Measurements from ENCODE around the gene DSCAM.

Gene DSCAM

DNA sequence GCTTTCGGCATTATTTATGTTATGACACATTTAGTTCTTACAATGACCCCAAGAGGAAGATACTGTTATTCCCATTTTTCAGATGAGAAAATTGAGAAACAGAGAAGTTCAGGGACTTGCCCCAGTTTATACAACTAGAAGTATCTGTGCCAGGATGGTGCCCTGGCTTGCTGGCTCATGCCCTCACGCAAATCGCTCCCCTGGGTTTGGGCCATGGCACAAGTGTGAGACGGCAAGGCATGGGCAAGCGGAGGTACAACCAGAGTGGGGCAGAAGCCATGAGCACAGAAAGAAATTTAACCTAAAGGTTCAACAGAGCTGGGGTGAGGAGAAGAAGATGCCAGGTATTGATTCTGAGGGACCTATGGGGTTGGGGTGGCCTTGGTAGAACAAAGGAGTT is 469.8 kb downstream of the DSCAM start:
- Histone ChIP-seq H3K27me3 (no peaks in the 10 kb centered on the region), H3K4me3 (no peak overlapping the region), H4K20me1 (no peaks in the 10 kb centered on the region), H3K4me1 (no peaks in the 10 kb centered on the region), H3K9me3 (no peaks in the 10 kb centered on the region), H3K36me3 (no peaks in the 10 kb centered on the region), H3K9ac (no peak overlapping the region), H3K4me2 (no peak overlapping the region), H3K27ac (no peak overlapping the region)
- TF ChIP-seq Cebpa-rat (IDR thresholded peaks at IDR 0.05), result no peak

DNA sequence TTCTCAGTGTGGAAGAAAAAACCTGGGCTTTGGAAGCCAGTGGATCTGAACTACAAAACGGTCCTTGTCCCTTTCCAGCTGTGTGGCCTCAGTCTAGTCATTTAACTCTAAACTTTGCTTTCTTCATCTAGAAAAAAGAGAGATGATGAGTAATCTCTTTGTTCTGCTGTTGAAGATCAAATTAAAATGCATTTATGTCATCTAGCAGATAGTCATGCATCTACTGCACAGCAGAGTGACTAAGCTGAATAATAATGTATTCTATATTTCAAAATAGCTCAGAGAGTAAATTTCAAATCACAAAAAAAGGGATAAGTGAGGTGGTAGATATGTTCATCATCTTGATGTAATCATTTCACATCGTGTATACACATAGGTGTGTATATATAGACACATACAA is 473.2 kb downstream of the DSCAM start:
- no peak overlapping the region for H3K27ac ChIP-seq
- H3K27me3 ChIP-seq, result no peaks in the 10 kb centered on the region
- H4K20me1 ChIP-seq, result no peaks in the 10 kb centered on the region
- no peak overlapping the region for H3K4me3 ChIP-seq
- no peaks in the 10 kb centered on the region for H3K36me3 ChIP-seq
- no peak overlapping the region for H3K9ac ChIP-seq
- TF ChIP-seq Cebpa-rat (IDR thresholded peaks at IDR 0.05), result no peak
- H3K4me2 ChIP-seq, result no peak overlapping the region
- H3K4me1 ChIP-seq, result no peaks in the 10 kb centered on the region
- H3K9me3 ChIP-seq, result no peaks in the 10 kb centered on the region

DNA sequence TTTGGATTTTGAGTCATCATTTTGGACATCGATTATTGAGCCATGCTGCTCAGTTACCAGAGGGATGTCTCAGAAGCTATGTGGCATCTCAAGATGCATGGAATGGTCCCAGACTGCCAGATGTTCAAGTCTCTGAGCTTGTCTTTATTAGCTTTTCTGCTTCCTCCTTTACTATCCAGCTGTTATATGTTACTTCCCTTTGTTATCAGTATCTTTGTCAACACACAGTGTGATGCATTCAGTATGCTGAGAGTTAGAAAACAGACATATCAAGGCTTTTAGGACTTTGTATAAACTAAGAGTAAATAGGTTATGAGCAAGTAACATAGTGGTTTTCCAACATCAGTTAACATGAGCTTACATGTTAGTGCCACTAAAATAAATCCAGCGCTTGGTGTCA is 474.5 kb downstream of the DSCAM start:
- TF ChIP-seq Cebpa-rat (IDR thresholded peaks at IDR 0.05), result no peak
- Histone ChIP-seq H3K4me3 (no peak overlapping the region), H3K27ac (no peak overlapping the region), H3K4me2 (no peak overlapping the region), H3K9me3 (no peaks in the 10 kb centered on the region), H3K36me3 (no peaks in the 10 kb centered on the region), H3K9ac (no peak overlapping the region), H4K20me1 (no peaks in the 10 kb centered on the region), H3K4me1 (no peaks in the 10 kb centered on the region), H3K27me3 (no peaks in the 10 kb centered on the region)

DNA sequence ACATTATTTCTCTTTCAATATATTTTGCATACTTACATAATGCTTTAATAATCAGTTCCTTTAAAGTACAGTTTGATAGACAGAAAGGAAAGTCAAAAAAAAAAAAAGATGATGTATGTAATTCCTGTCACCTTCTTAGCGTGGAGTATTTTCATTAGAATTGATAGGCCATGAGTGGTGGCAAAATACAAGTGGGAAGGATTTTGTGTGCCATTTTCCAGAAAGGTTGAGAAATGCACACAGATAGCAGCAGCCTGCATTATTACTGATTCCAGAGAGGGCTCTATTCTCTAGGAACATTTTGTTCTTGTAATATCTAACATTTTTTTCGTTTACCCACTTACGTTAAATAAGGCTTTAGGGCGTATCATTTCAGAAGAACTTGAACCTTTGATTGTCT is 475.6 kb downstream of the DSCAM start:
- no peaks in the 10 kb centered on the region for H3K36me3 ChIP-seq
- no peak overlapping the region for H3K4me3 ChIP-seq
- H3K27ac ChIP-seq, result no peak overlapping the region
- no peaks in the 10 kb centered on the region for H3K4me1 ChIP-seq
- no peak for TF ChIP-seq Cebpa-rat (IDR thresholded peaks at IDR 0.05)
- H3K4me2 ChIP-seq, result no peak overlapping the region
- no peak overlapping the region for H3K9ac ChIP-seq
- no peaks in the 10 kb centered on the region for H4K20me1 ChIP-seq
- no peaks in the 10 kb centered on the region for H3K27me3 ChIP-seq
- H3K9me3 ChIP-seq, result no peaks in the 10 kb centered on the region

DNA sequence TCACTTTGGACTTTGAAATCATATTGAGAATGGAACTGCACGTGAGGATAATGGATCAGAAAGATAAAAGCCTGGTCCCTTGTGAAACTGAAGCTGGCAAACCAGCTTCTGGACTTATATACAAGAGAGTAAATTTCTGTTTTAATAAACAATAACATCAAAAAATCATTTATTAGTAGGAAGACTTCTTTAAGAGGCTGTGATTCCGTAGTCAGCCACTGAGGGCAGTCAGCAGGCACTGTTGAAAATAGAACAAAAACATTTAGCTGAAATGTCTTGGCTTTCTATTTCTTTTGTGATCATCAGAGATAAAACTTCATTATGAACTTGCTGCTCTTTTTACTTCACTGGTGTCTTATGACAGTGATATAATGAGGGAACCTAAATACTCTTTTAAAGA is 490.3 kb downstream of the DSCAM start:
- H4K20me1 ChIP-seq, result no peaks in the 10 kb centered on the region
- H3K27ac ChIP-seq, result no peak overlapping the region
- no peaks in the 10 kb centered on the region for H3K4me1 ChIP-seq
- no peaks in the 10 kb centered on the region for H3K27me3 ChIP-seq
- no peaks in the 10 kb centered on the region for H3K9me3 ChIP-seq
- no peak overlapping the region for H3K4me3 ChIP-seq
- H3K9ac ChIP-seq, result no peak overlapping the region
- no peak overlapping the region for H3K4me2 ChIP-seq
- no peaks in the 10 kb centered on the region for H3K36me3 ChIP-seq
- TF ChIP-seq Cebpa-rat (IDR thresholded peaks at IDR 0.05), result no peak

DNA sequence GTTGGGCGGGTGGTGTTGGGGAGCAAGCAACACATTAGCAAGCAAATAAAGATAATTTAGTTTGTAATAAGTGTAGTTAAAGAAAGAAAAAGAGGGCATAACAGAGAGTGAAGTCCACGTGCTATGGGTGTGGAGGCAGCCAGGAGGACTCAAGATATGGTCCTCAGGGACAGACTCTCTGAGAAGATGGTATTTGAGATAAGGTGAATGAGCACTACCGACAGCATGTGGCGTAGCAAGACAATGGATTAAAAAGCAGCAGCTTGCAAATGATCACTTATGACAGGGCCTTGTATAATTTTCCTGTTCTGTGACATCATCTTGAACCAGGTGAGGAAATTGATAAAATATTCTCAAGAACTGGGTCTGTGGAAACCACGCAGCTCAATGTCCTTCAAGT is 491.9 kb downstream of the DSCAM start:
- Histone ChIP-seq H3K36me3 (no peaks in the 10 kb centered on the region), H3K9me3 (no peaks in the 10 kb centered on the region), H3K4me1 (no peaks in the 10 kb centered on the region), H3K4me2 (no peak overlapping the region), H3K27me3 (no peaks in the 10 kb centered on the region), H3K27ac (no peak overlapping the region), H4K20me1 (no peaks in the 10 kb centered on the region), H3K9ac (no peak overlapping the region), H3K4me3 (no peak overlapping the region)
- TF ChIP-seq Cebpa-rat (IDR thresholded peaks at IDR 0.05), result no peak

DNA sequence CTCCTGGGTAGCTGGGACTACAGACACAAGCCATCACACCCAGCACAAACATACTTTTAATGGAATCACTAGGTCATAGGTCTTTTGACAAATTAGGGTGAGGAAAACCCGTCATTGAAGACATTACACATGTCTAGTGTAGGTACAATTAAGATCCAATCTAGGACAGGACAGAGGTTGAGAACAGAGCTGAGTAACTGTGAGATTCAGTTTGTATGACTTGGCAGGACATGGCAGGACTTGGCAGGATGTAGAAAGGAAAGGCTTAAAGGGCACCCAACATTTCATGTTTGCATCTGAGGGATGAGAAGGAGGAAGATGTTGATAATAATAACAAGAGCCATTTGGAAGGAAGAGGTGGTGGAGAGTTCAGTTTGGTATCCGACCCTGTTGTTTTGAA is 496.0 kb downstream of the DSCAM start:
- Histone ChIP-seq H3K27me3 (no peaks in the 10 kb centered on the region), H3K36me3 (no peaks in the 10 kb centered on the region), H4K20me1 (no peaks in the 10 kb centered on the region), H3K4me1 (no peaks in the 10 kb centered on the region), H3K4me2 (no peak overlapping the region), H3K27ac (no peak overlapping the region), H3K4me3 (no peak overlapping the region), H3K9me3 (no peaks in the 10 kb centered on the region), H3K9ac (no peak overlapping the region)
- no peak for TF ChIP-seq Cebpa-rat (IDR thresholded peaks at IDR 0.05)

DNA sequence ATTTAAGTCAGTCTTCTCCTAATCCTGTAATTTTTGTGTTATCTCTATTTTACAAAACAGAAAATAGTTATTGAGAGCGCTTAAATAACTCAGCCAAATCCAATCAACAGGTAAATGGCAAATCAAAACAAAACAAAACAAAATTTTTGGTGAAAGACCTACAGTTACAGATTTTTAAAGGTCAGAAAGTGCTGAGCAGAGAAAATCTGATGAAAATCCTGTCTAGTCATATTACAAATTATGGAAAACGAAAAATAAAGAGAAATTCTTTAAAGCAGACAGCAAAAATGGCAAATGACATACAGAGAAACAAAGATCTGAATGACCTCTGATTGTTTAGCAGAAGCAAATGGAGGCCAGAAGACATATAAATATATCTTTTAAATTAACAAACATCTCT is 497.4 kb downstream of the DSCAM start:
- no peaks in the 10 kb centered on the region for H3K9me3 ChIP-seq
- H3K4me3 ChIP-seq, result no peak overlapping the region
- no peak for TF ChIP-seq Cebpa-rat (IDR thresholded peaks at IDR 0.05)
- no peak overlapping the region for H3K27ac ChIP-seq
- H3K4me2 ChIP-seq, result no peak overlapping the region
- no peaks in the 10 kb centered on the region for H3K27me3 ChIP-seq
- no peaks in the 10 kb centered on the region for H4K20me1 ChIP-seq
- H3K36me3 ChIP-seq, result no peaks in the 10 kb centered on the region
- no peak overlapping the region for H3K9ac ChIP-seq
- no peaks in the 10 kb centered on the region for H3K4me1 ChIP-seq

DNA sequence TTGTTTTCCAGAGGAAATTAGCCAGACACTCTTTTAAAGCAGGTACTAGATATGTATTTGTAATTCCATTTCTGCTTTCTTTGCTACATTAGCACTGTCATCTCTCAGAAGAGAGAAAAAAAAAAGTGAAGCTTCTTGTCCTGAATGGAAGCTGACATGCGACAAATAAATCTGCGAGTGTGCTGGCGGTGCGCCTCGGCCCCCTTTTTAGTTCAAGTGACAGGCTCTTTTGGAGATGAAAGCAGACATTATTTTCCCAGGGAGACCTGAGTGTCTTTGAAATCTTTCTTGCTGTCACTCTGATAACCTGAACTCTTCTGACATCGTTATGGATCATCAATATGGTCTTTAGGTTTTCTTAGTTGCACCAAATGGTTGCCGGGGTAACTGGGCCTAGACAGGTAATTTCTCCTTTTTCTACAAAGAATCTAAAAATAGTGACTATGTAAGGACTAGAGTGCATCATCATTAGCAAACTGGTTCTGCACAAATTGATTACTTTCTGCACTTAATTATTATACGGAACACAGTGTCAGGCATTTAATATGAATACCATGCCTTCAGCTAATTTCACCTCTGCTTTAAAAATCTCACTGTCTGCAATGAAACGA is 501.1 kb downstream of the DSCAM start:
- TF ChIP-seq Cebpa-rat (IDR thresholded peaks at IDR 0.05), result no peak
- Histone ChIP-seq H3K4me2 (no peak overlapping the region), H3K9ac (no peak overlapping the region), H3K36me3 (no peaks in the 10 kb centered on the region), H3K27ac (no peak overlapping the region), H4K20me1 (no peaks in the 10 kb centered on the region), H3K9me3 (no peaks in the 10 kb centered on the region), H3K27me3 (no peaks in the 10 kb centered on the region), H3K4me1 (no peaks in the 10 kb centered on the region), H3K4me3 (no peak overlapping the region)

DNA sequence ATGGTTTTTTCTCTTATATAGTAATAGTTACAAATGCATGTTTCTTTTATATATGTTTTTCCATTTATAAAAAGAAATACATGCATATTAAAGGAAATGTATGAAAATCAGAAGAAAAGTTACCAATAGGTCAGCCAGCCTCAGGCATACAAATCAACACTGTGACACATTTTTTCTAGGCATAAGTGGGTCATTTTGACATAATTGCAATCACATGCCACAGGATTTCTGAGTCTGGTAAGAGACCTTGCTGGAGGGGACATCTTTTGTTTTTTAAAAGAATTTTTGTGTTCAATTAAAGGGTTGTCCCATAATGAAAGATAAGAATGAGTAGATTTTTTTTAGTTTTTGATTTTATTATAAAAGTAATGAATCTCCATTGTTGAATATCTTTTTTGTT is 506.6 kb downstream of the DSCAM start:
- TF ChIP-seq Cebpa-rat (IDR thresholded peaks at IDR 0.05), result no peak
- no peak overlapping the region for H3K4me3 ChIP-seq
- no peak overlapping the region for H3K4me2 ChIP-seq
- no peak overlapping the region for H3K27ac ChIP-seq
- no peaks in the 10 kb centered on the region for H3K4me1 ChIP-seq
- H3K36me3 ChIP-seq, result no peaks in the 10 kb centered on the region
- H3K27me3 ChIP-seq, result no peaks in the 10 kb centered on the region
- H4K20me1 ChIP-seq, result no peaks in the 10 kb centered on the region
- no peak overlapping the region for H3K9ac ChIP-seq
- H3K9me3 ChIP-seq, result no peaks in the 10 kb centered on the region

DNA sequence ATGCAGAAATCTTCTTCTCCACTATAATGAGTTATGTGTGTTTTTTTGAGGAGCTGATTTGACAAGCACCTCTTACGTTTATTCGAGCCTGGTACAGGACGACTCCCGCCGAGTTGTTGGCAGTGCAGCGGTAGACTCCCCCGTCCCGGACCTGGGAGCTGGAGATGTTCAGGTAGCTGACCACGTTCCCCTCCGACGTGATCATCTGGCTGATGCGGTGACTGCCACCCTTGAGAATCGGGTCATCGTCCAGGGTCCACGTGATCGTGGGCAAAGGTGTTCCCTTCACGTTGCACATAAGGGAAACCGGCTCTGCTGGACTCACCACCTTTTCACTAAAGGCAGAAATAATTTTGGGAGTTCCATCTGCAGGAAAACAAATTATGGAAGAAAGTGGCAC is 507.9 kb downstream of the DSCAM start:
- H3K4me2 ChIP-seq, result no peak overlapping the region
- H3K27ac ChIP-seq, result no peak overlapping the region
- no peak overlapping the region for H3K9ac ChIP-seq
- no peaks in the 10 kb centered on the region for H3K4me1 ChIP-seq
- no peaks in the 10 kb centered on the region for H3K9me3 ChIP-seq
- H3K27me3 ChIP-seq, result no peaks in the 10 kb centered on the region
- no peak for TF ChIP-seq Cebpa-rat (IDR thresholded peaks at IDR 0.05)
- H4K20me1 ChIP-seq, result no peaks in the 10 kb centered on the region
- H3K36me3 ChIP-seq, result no peaks in the 10 kb centered on the region
- no peak overlapping the region for H3K4me3 ChIP-seq

Data from BLaER1 (cell line).